Ishikawa (cell line): ENCODE data around the gene PLPP3.

Experiments used
- CEBPB ChIP-seq: IDR thresholded peaks from 2 replicates; pipeline ENCODE4 v1.6.1; 2012
- CREB1 ChIP-seq: IDR thresholded peaks from 2 replicates; pipeline ENCODE4 v1.6.1; 2012; ENCODE audit warnings: low read depth
- EGR1 ChIP-seq: IDR thresholded peaks from 2 replicates; pipeline ENCODE4 v1.6.1; 2012
- EP300 ChIP-seq: IDR thresholded peaks from 2 replicates; pipeline ENCODE4 v1.6.1; 2012; ENCODE audit warnings: borderline replicate concordance
- FOXM1 ChIP-seq: IDR thresholded peaks from 2 replicates; pipeline ENCODE4 v1.6.1; 2012; ENCODE audit warnings: low read depth, borderline replicate concordance
- MAX ChIP-seq: IDR thresholded peaks from 2 replicates; pipeline ENCODE4 v1.6.1; 2012
- NFIC ChIP-seq: IDR thresholded peaks from 2 replicates; pipeline ENCODE4 v1.6.1; 2012
- RAD21 ChIP-seq: IDR thresholded peaks from 2 replicates; pipeline ENCODE4 v1.6.1; 2012; ENCODE audit warnings: low read depth
- REST ChIP-seq: IDR thresholded peaks from 2 replicates; pipeline ENCODE4 v1.6.1; 2012; ENCODE audit warnings: low read depth, mild to moderate bottlenecking
- TAF1 ChIP-seq: IDR thresholded peaks from 2 replicates; pipeline ENCODE4 v1.6.1; 2012; ENCODE audit warnings: low read depth, mild to moderate bottlenecking
- USF1 ChIP-seq: IDR thresholded peaks from 2 replicates; pipeline ENCODE4 v1.6.1; 2012

GRCh38 chr1:56495538-56495937 is 83.8 kb downstream of the PLPP3 start:
- TF ChIP-seq REST (no peak), RAD21 (no peak), NFIC (no peak), MAX (no peak), TAF1 (no peak), EGR1 (no peak), CREB1 (no peak), CEBPB (no peak), EP300 (no peak), USF1 (no peak), FOXM1 (no peak)
